ENCODE measurements around the gene RAB8B. TPM values are rescaled to one million over a fixed set of nuclear protein-coding genes. Genes with fewer than 3 reads are reported as not detected.

The RAB8B gene
- total RNA-seq, 4 donors from 2014 or later: 36.0 to 55.4 (median 50.0) TPM

Other genes with a start within 250 kb of the RAB8B start
- gene TPM1, start 146.9 kb upstream of the RAB8B start, total RNA-seq: 100 to 1,000 TPM; 167 to 702 (median 252) TPM
- gene LACTB, start 67.7 kb upstream of the RAB8B start, total RNA-seq: 10 to 100 TPM; 12.9 to 38.5 (median 20.6) TPM
- gene RPS27L, start 32.1 kb upstream of the RAB8B start, total RNA-seq: 100 to 1,000 TPM in 1 of 4 donors, 10 to 100 TPM in 3; 71.3 to 107 (median 83.2) TPM
- 10 to 100 TPM; 15.9 to 17.4 (median 17.0) TPM for gene APH1B, start 88.0 kb downstream of the RAB8B start, total RNA-seq
- 10 to 100 TPM in 2 of 4 donors, 1 to 10 TPM in 1, under 1 TPM in 1; 0.75 to 27.1 (median 10.2) TPM for gene CA12, start 192.2 kb downstream of the RAB8B start, total RNA-seq

Measured in omental fat pad (tissue), 4 donors.